HepG2 (cell line): ENCODE measurements around the gene CD300A. TPM values are rescaled to one million over a fixed set of nuclear protein-coding genes. Genes with fewer than 3 reads are reported as not detected.

ENCODE experiments used
- AHR ChIP-seq: IDR thresholded peaks from 2 replicates; pipeline ENCODE4 v1.6.1; 2018; ENCODE audit warnings: missing genetic modification reagents, missing compliant biosample characterization
- BATF2 ChIP-seq: sonication (generic); formaldehyde crosslinking; IDR thresholded peaks from 2 replicates; pipeline ENCODE4 v1.8.0; 2022; ENCODE audit warnings: mild to moderate bottlenecking, missing genetic modification reagents, moderate library complexity
- CEBPG ChIP-seq: IDR thresholded peaks from 2 replicates; pipeline ENCODE4 v1.6.1; 2016
- CHD2 ChIP-seq: IDR thresholded peaks from 2 replicates; pipeline ENCODE4 v1.6.1; 2011; ENCODE audit warnings: low read depth, low read length, improper control_type of control experiment
- GABPB1 ChIP-seq: IDR thresholded peaks from 2 replicates; pipeline ENCODE4 v1.6.1; 2016; ENCODE audit warnings: mild to moderate bottlenecking, missing genetic modification reagents, moderate library complexity, missing compliant biosample characterization
- KAT7 ChIP-seq: IDR thresholded peaks from 2 replicates; pipeline ENCODE4 v1.6.1; 2018; ENCODE audit warnings: borderline replicate concordance, missing compliant biosample characterization
- KDM2A ChIP-seq: sonication (generic); formaldehyde crosslinking; IDR thresholded peaks from 2 replicates; pipeline ENCODE4 v1.4.0; 2020; ENCODE audit warnings: low read depth, missing genetic modification reagents, borderline replicate concordance
- KDM5A ChIP-seq: fragments of 200-600 bp; sonication (generic); IDR thresholded peaks from 2 replicates; pipeline ENCODE4 v1.7.0; 2018; ENCODE audit warnings: antibody characterized with exemption, mild to moderate bottlenecking, low read length, borderline replicate concordance
- KMT2B ChIP-seq: IDR thresholded peaks from 2 replicates; pipeline ENCODE4 v1.6.1; 2016; ENCODE audit warnings: missing genetic modification reagents, missing compliant biosample characterization
- MED8 ChIP-seq: sonication (generic); formaldehyde crosslinking; IDR thresholded peaks from 2 replicates; pipeline ENCODE4 v1.8.1; 2023; ENCODE audit warnings: mild to moderate bottlenecking, missing genetic modification reagents; ENCODE audit not compliant: insufficient replicate concordance
- MEIS2 ChIP-seq: sonication (generic); formaldehyde crosslinking; IDR thresholded peaks from 2 replicates; pipeline ENCODE4 v1.9.0; 2021; ENCODE audit warnings: mild to moderate bottlenecking, missing genetic modification reagents
- MTF1 ChIP-seq: sonication (generic); formaldehyde crosslinking; IDR thresholded peaks from 2 replicates; pipeline ENCODE4 v1.5.0; 2020; ENCODE audit warnings: missing genetic modification reagents
- PPARG ChIP-seq: conservative IDR thresholded peaks from 2 replicates; pipeline ENCODE4 v1.6.1; 2016; ENCODE audit warnings: missing biosample characterization, missing genetic modification reagents
- RBFOX2 ChIP-seq: fragments of 200-400 bp; formaldehyde crosslinking; IDR thresholded peaks from 2 replicates; pipeline ENCODE4 v1.6.1; 2017; ENCODE audit warnings: low read depth, mild to moderate bottlenecking, low read length
- TAF15 ChIP-seq: fragments of 200-400 bp; formaldehyde crosslinking; IDR thresholded peaks from one replicate; pipeline ENCODE4 v1.6.1; 2018; ENCODE audit warnings: mild to moderate bottlenecking, low read depth, low read length; ENCODE audit not compliant: poor library complexity, severe bottlenecking
- YEATS4 ChIP-seq: sonication (generic); formaldehyde crosslinking; IDR thresholded peaks from 2 replicates; pipeline ENCODE4 v1.4.0; 2020; ENCODE audit warnings: missing genetic modification reagents, borderline replicate concordance
- ZBTB2 ChIP-seq: sonication (generic); formaldehyde crosslinking; IDR thresholded peaks from 2 replicates; pipeline ENCODE4 v1.8.0; 2022; ENCODE audit warnings: low read depth, missing genetic modification reagents
- ZBTB49 ChIP-seq: sonication (generic); formaldehyde crosslinking; IDR thresholded peaks from 2 replicates; pipeline ENCODE4 v1.4.0; 2020; ENCODE audit warnings: missing genetic modification reagents, borderline replicate concordance
- ZC3H13 ChIP-seq: sonication (generic); formaldehyde crosslinking; IDR thresholded peaks from 2 replicates; pipeline ENCODE4 v1.8.1; 2023; ENCODE audit warnings: mild to moderate bottlenecking, missing genetic modification reagents, moderate library complexity
- ZNF562 ChIP-seq: sonication (generic); formaldehyde crosslinking; IDR thresholded peaks from 2 replicates; pipeline ENCODE4 v1.8.0; 2022; ENCODE audit warnings: missing genetic modification reagents, borderline replicate concordance
- ZNF574 ChIP-seq: sonication (generic); formaldehyde crosslinking; IDR thresholded peaks from 2 replicates; pipeline ENCODE4 v1.4.0; 2020; ENCODE audit warnings: missing genetic modification reagents
- ZNF737 ChIP-seq: sonication (generic); formaldehyde crosslinking; IDR thresholded peaks from 2 replicates; pipeline ENCODE4 v1.5.0; 2020; ENCODE audit warnings: missing genetic modification reagents, mild to moderate bottlenecking, borderline replicate concordance
- polyA plus RNA-seq, 8 experiments: library from polyadenylated mRNA; depleted of rRNA in 3 of 8; stranded (reverse) in 7 of 8; unstranded in 1 of 8; fragments of >200 nt; fragmentation: Illumina TruSeq in 4 of 8; extraction: Trizol in 4 of 8; gene quantifications; 2 replicates each; pipeline versions ENCODE4 v1.2.1 to v1.2.3, GENCODE V29; 2011 to 2016; ENCODE audit warnings: low read depth in 4 of 8, missing spikeins in 1 of 8, mixed read lengths in 1 of 8; ENCODE audit not compliant: insufficient read depth in 1 of 8
- total RNA-seq, 5 experiments: library from RNA; depleted of rRNA; stranded (reverse); fragments of >200 nt; fragmentation: Illumina TruSeq; extraction: Trizol; gene quantifications; 2 replicates each; pipeline ENCODE4 v1.2.3, GENCODE V29; 2016; ENCODE audit warnings: low read depth in 1 of 5

CD300A gene
- total and polyA plus RNA-seq, 2 of the 13 experiments (the other 11 are each of a cell fraction or from before 2014, with no cell fraction given) = not detected

GRCh38 chr17:74430706-74431567, 35.5 kb upstream of the CD300A start (continued):
- TF ChIP-seq AHR (CRISPR knock-in tag) = peak; percentile 61; the same call in 1 of the 2 replicates
- TF ChIP-seq KDM2A = no peak; the same call in 1 of the 2 replicates
- TF ChIP-seq TAF15 = peak; percentile 38
- no peak; the same call in 1 of the 2 replicates for TF ChIP-seq KDM5A
- peak; percentile 86; the same call in 1 of the 2 replicates for TF ChIP-seq ZBTB2 (CRISPR knock-in tag)
- peak; percentile 64 for TF ChIP-seq MEIS2 (CRISPR knock-in tag)
- TF ChIP-seq CHD2 = peak; percentile 68
- TF ChIP-seq RBFOX2 = peak; percentile 81
- TF ChIP-seq MTF1 (CRISPR knock-in tag) = 0 out of 2 replicates have a peak, but pooled peaks have one; percentile 27
- TF ChIP-seq ZC3H13 (CRISPR knock-in tag) = no peak; the same call in none of the 2 replicates
- peak; percentile 90 for TF ChIP-seq KAT7 (CRISPR knock-in tag)
- 0 out of 2 replicates have a peak, but pooled peaks have one; percentile 49 for TF ChIP-seq ZNF737 (CRISPR knock-in tag)
- TF ChIP-seq KMT2B (CRISPR knock-in tag) = no peak; the same call in 1 of the 2 replicates
- 0 out of 2 replicates have a peak, but pooled peaks have one; percentile 7 for TF ChIP-seq ZBTB49 (CRISPR knock-in tag)
- TF ChIP-seq GABPB1 (CRISPR knock-in tag) = peak; percentile 75; the same call in 1 of the 2 replicates
- 0 out of 2 replicates have a peak, but pooled peaks have one; percentile 8 for TF ChIP-seq PPARG
- no peak for TF ChIP-seq BATF2
- peak; percentile 71 for TF ChIP-seq YEATS4 (CRISPR knock-in tag)
- peak; percentile 78 for TF ChIP-seq ZNF574
- TF ChIP-seq CEBPG = peak; percentile 80
- TF ChIP-seq MED8 = peak; percentile 79
- TF ChIP-seq ZNF562 (CRISPR knock-in tag) = no peak
